LHCN-M2 (cell line): Measurements from ENCODE around the gene FAM200A. TPM values are rescaled to one million over a fixed set of nuclear protein-coding genes. Genes with fewer than 3 reads are reported as not detected.
"Not testable (repeated sequence)": the region's sequence is repeated elsewhere in the genome, so short reads cannot be mapped to it uniquely, and the experiment has no call there.

ENCODE experiments used
- DNase-seq: peaks from one replicate; pipeline ENCODE4 v3.0.0-alpha.2; 2012; ENCODE audit warnings: low read depth
- total RNA-seq: library from RNA; depleted of rRNA; stranded (reverse); fragments of >200 nt; gene quantifications from 2 replicates; pipeline ENCODE4 v1.2.3, GENCODE V29; 2014; rRNA removed

The FAM200A gene
- total RNA-seq, 1 experiment from 2014 or later = 15.0 TPM

- DNase-seq = no peak
These were observed 47.7 kb downstream of the FAM200A start for GRCh38 chr7:99504281-99504602.

- DNase-seq = not testable (repeated sequence)
These were observed 50.7 kb downstream of the FAM200A start for GRCh38 chr7:99501236-99501635.

- DNase-seq = no peak
These were observed 51.3 kb downstream of the FAM200A start for GRCh38 chr7:99500637-99501009.

- peak; percentile 93 for DNase-seq
These were observed 51.9 kb downstream of the FAM200A start, which contains the start of gene ZNF394 for GRCh38 chr7:99499721-99500636. Gene ZNF394 (minus strand): TSS chr7:99500281. CDS start chr7:99500093, 188 bp downstream.

- DNase-seq = no peak
These were observed 52.6 kb downstream of the FAM200A start for GRCh38 chr7:99499371-99499720.

GRCh38 chr7:99498546-99498944 lies 53.4 kb downstream of the FAM200A start:
- no peak for DNase-seq

- no peak for DNase-seq
These were observed 54.0 kb downstream of the FAM200A start for GRCh38 chr7:99497766-99498545.

Other genes starting within 250 kb of the FAM200A start
- gene ARPC1A, start 226.2 kb downstream of the FAM200A start, total RNA-seq = 321 and 332 TPM in 2 replicates
- 487 and 807 TPM in 2 replicates for gene ARPC1B, start 177.4 kb downstream of the FAM200A start, total RNA-seq
- gene PDAP1, start 143.5 kb downstream of the FAM200A start, total RNA-seq = 233 and 265 TPM in 2 replicates
- gene BUD31, start 143.1 kb downstream of the FAM200A start, total RNA-seq = 128 and 139 TPM in 2 replicates
- 15.0 and 19.2 TPM in 2 replicates for gene PTCD1, start 113.3 kb downstream of the FAM200A start, total RNA-seq
- 69.6 and 75.0 TPM in 2 replicates for gene CPSF4, start 113.2 kb downstream of the FAM200A start, total RNA-seq
- 2,193 and 2,868 TPM in 2 replicates for gene ATP5MF, start 85.9 kb downstream of the FAM200A start, total RNA-seq
- 5.1 and 8.4 TPM in 2 replicates for gene ZNF789, start 79.2 kb downstream of the FAM200A start, total RNA-seq
- 19.0 and 20.7 TPM in 2 replicates for gene ZNF394, start 51.8 kb downstream of the FAM200A start, total RNA-seq
- 18.7 and 22.6 TPM in 2 replicates for gene ZKSCAN5, start 47.5 kb downstream of the FAM200A start, total RNA-seq
- gene ZNF655, start 6.5 kb upstream of the FAM200A start, total RNA-seq = 87.3 and 98.4 TPM in 2 replicates
- not detected in 2 replicates for gene TMEM225B, start 46.2 kb upstream of the FAM200A start, total RNA-seq
- gene ZSCAN25, start 64.8 kb upstream of the FAM200A start, total RNA-seq = 8.8 and 11.3 TPM in 2 replicates
- not detected in 2 replicates for gene CYP3A5, start 127.9 kb upstream of the FAM200A start, total RNA-seq
- 0.06 TPM in 1 of 2 replicates, not detected in the other for gene CYP3A7, start 183.1 kb upstream of the FAM200A start, total RNA-seq
- 0.13 TPM in 1 of 2 replicates, not detected in the other for gene CYP3A4, start 232.1 kb upstream of the FAM200A start, total RNA-seq